Common myeloid progenitor, CD34-positive (primary cell): Measurements from ENCODE around the gene RFX8.

Source experiments
- CTCF ChIA-PET: fragments of 350-600 bp; sonication (Branson Sonifier 250); formaldehyde crosslinking; loops from one replicate; lab custom pipeline; 2021; ENCODE audit warnings: antibody characterized with exemption; lab: Charles Lee
- POLR2A ChIA-PET: fragments of 350-600 bp; sonication (Branson Sonifier 250); formaldehyde crosslinking; loops from one replicate; lab custom pipeline; 2021; ENCODE audit warnings: antibody characterized with exemption; lab: Charles Lee
- DNase-seq, 3 donors: peaks; one replicate each; pipeline versions ENCODE4 v3.0.0 to v3.0.0-alpha.2; 2013
- H3K27ac ChIP-seq, 2 experiments: 1 replicate in 1 of 2; 2 replicates in 1 of 2; pipeline ENCODE4 v1.7.0; 2013; ENCODE audit warnings: inconsistent platforms in 2 of 2, low read length in 2 of 2, mild to moderate bottlenecking in 2 of 2, low read depth in 1 of 2, moderate library complexity in 1 of 2; ENCODE audit not compliant: severe bottlenecking in 2 of 2, insufficient read depth in 1 of 2, poor library complexity in 1 of 2
- H3K27me3 ChIP-seq, 5 experiments: replicated peaks in 2 of 5; 1 replicate in 3 of 5; 2 replicates in 2 of 5; pipeline versions ENCODE4 v1.6.1 to v1.7.0; 2013; ENCODE audit warnings: low read length in 4 of 5, mild to moderate bottlenecking in 2 of 5, moderate library complexity in 2 of 5, inconsistent platforms in 1 of 5; ENCODE audit not compliant: insufficient read depth in 5 of 5, control insufficient read depth in 4 of 5
- H3K36me3 ChIP-seq, 4 experiments: 1 replicate in 2 of 4; 2 replicates in 2 of 4; pipeline versions ENCODE4 v1.6.1 to v1.7.0; 2013; ENCODE audit warnings: low read length in 3 of 4, control low read depth in 1 of 4, mild to moderate bottlenecking in 1 of 4; ENCODE audit not compliant: control insufficient read depth in 4 of 4, insufficient read depth in 4 of 4
- H3K4me1 ChIP-seq, 4 experiments: 1 replicate in 3 of 4; 2 replicates in 1 of 4; pipeline versions ENCODE4 v1.6.1 to v1.7.1; 2013; ENCODE audit warnings: low read length in 3 of 4, mild to moderate bottlenecking in 3 of 4, control low read depth in 1 of 4, inconsistent platforms in 1 of 4, moderate library complexity in 1 of 4; ENCODE audit not compliant: control insufficient read depth in 4 of 4, insufficient read depth in 4 of 4; ENCODE audit errors: control extremely low read depth in 1 of 4
- H3K4me3 ChIP-seq, 7 experiments: 1 replicate in 4 of 7; 2 replicates in 3 of 7; pipeline versions ENCODE4 v1.5.1 to v1.7.0; 2013; ENCODE audit warnings: mild to moderate bottlenecking in 7 of 7, low read length in 6 of 7, moderate library complexity in 6 of 7, inconsistent platforms in 2 of 7, low read depth in 2 of 7, control low read depth in 1 of 7; ENCODE audit not compliant: insufficient read depth in 4 of 7, control insufficient read depth in 1 of 7; ENCODE audit errors: extremely low read depth in 1 of 7
- H3K9me3 ChIP-seq, 5 experiments: 1 replicate in 4 of 5; 2 replicates in 1 of 5; pipeline versions ENCODE4 v1.6.1 to v1.7.1; 2013; ENCODE audit warnings: low read length in 4 of 5, mild to moderate bottlenecking in 2 of 5, inconsistent platforms in 1 of 5, low read depth in 1 of 5, moderate library complexity in 1 of 5; ENCODE audit not compliant: control insufficient read depth in 4 of 5, insufficient read depth in 2 of 5; ENCODE audit errors: control extremely low read depth in 1 of 5
- WGBS: methylation state at CpG from one replicate; pipeline ENCODE4 v1.1.5; 2013; ENCODE audit not compliant: insufficient coverage; 5-methylcytosine and 5-hydroxymethylcytosine counted together

The RFX8 gene

DNA sequence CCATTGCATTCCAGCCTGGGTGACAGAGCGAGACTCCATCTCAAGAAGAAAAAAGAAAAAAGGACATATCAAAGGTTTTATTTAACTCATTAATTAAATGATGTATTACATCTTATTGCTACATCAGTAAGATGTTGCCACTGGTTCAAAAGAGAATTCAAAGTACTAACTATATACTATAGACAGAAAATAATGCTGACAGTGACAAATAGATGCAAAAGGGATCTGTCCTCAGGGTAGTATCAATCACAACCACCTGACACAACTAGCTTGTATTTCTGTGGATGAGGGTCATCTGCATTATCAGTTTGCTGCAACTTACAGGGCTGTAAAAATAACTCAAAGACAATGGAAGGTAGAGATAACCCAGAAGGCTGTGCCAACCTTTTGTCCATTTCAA lies 71.2 kb downstream of the RFX8 start:
- H3K4me1 ChIP-seq = peaks cover 33 to 70% (median 56%) of the 10 kb centered on the region in 4 experiments
- no peaks in the 10 kb centered on the region for H3K27me3 ChIP-seq
- no peak for DNase-seq
- WGBS = no CpG with 5 or more reads among the region's 1 CpG
- no peak overlapping the region for H3K4me3 ChIP-seq
- POLR2A ChIA-PET = no interaction called here
- H3K9me3 ChIP-seq = no peaks in the 10 kb centered on the region
- no peaks in the 10 kb centered on the region for H3K36me3 ChIP-seq
- CTCF ChIA-PET = interaction anchor here (0.6 to 1.9 kb wide), 3 partner anchors 15 to 153 kb away, joined by 3 to 6 read pairs (median 3); partner anchors contain the start of gene RFX8
- H3K27ac ChIP-seq = no peak overlapping the region

DNA sequence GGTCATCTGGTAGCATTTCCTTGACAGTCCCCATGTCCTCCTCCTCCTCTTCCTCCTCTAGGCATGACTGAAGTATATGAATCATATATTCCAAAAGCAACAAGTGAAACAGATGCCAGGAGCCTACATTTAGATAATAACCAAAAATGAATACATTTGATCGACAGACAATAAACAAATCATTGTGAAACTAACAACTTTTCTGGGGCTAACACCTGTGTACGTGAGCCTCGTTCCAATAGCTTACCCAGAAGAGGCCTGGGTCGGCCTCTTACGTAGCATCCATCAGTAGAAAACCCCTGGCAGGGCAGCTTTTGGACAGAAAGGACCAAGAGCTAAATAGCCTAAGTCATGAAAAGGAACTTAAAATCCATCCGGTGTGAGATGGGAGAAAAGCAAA lies 72.3 kb downstream of the RFX8 start:
- Histone ChIP-seq H3K9me3 (no peaks in the 10 kb centered on the region), H3K27me3 (no peaks in the 10 kb centered on the region), H3K36me3 (no peaks in the 10 kb centered on the region), H3K27ac (no peak overlapping the region), H3K4me1 (peaks cover 33 to 70% (median 56%) of the 10 kb centered on the region in 4 experiments), H3K4me3 (no peak overlapping the region)
- WGBS = 94% methylated on average over 5 of the region's 6 CpGs
- DNase-seq = no peak
- CTCF ChIA-PET = interaction anchor here (0.7 to 1.9 kb wide), 3 partner anchors 16 to 426 kb away, joined by 3 to 6 read pairs (median 3); no protein-coding TSS in a partner anchor
- POLR2A ChIA-PET = no interaction called here

GRCh38 chr2:101401906-101402305 lies 73.0 kb downstream of the RFX8 start:
- WGBS = 92% methylated on average over 4 of the region's 5 CpGs
- H3K27ac ChIP-seq = no peak overlapping the region
- no peak overlapping the region for H3K4me3 ChIP-seq
- CTCF ChIA-PET = interaction anchor here (1.9 kb wide), 1 partner anchor 17 kb away, joined by 6 read pairs; no protein-coding TSS in a partner anchor
- H3K27me3 ChIP-seq = no peaks in the 10 kb centered on the region
- no peak for DNase-seq
- H3K36me3 ChIP-seq = no peaks in the 10 kb centered on the region
- no peaks in the 10 kb centered on the region for H3K9me3 ChIP-seq
- POLR2A ChIA-PET = no interaction called here
- H3K4me1 ChIP-seq = peaks cover 33 to 67% (median 55%) of the 10 kb centered on the region in 4 experiments

- peak; percentile 35 to 95 (median 92) for DNase-seq
- peak overlapping the region in 1 of 7 experiments; percentile 35 for H3K4me3 ChIP-seq
- POLR2A ChIA-PET = no interaction called here
- 41% methylated on average over 7 of the region's 8 CpGs for WGBS
- no peaks in the 10 kb centered on the region for H3K9me3 ChIP-seq
- no peaks in the 10 kb centered on the region for H3K27me3 ChIP-seq
- CTCF ChIA-PET = interaction anchor here (0.9 to 1.5 kb wide), 4 partner anchors 13 to 424 kb away, joined by 3 to 13 read pairs (median 3); partner anchors contain the start of gene CREG2
- H3K4me1 ChIP-seq = peaks cover 33 to 61% (median 55%) of the 10 kb centered on the region in 4 experiments
- peak overlapping the region in 1 of 2 experiments; percentile 62 for H3K27ac ChIP-seq
- H3K36me3 ChIP-seq = no peaks in the 10 kb centered on the region
Observed at GRCh38 chr2:101401326-101401665, 73.6 kb downstream of the RFX8 start.

GRCh38 chr2:101400506-101401325 lies 74.2 kb downstream of the RFX8 start:
- peaks cover 0 to 2% (median 0%) of the 10 kb centered on the region in 5 experiments for H3K9me3 ChIP-seq
- H3K27ac ChIP-seq = peak overlapping the region; percentile 34 to 62
- ChIA-PET CTCF (interaction anchor here (0.9 to 1.5 kb wide), 4 partner anchors 13 to 425 kb away, joined by 3 to 13 read pairs (median 3); partner anchors contain the start of gene CREG2), POLR2A (interaction anchor here (0.5 kb wide), 1 partner anchor 10 kb away, joined by 3 read pairs; no protein-coding TSS in a partner anchor)
- peak; percentile 56 to 94 (median 88) for DNase-seq
- no peaks in the 10 kb centered on the region for H3K27me3 ChIP-seq
- H3K4me3 ChIP-seq = peak overlapping the region in 4 of 7 experiments; percentile 26 to 47 (median 33)
- no peaks in the 10 kb centered on the region for H3K36me3 ChIP-seq
- peaks cover 28 to 57% (median 49%) of the 10 kb centered on the region in 4 experiments for H3K4me1 ChIP-seq
- WGBS = 22% methylated on average over 18 of the region's 18 CpGs

- Histone ChIP-seq H3K4me3 (peak overlapping the region in 1 of 7 experiments; percentile 26), H3K27ac (peak overlapping the region; percentile 34 to 62), H3K4me1 (peaks cover 27 to 51% (median 43%) of the 10 kb centered on the region in 4 experiments), H3K9me3 (peaks cover 0 to 4% (median 0%) of the 10 kb centered on the region in 5 experiments), H3K27me3 (no peaks in the 10 kb centered on the region), H3K36me3 (no peaks in the 10 kb centered on the region)
- ChIA-PET POLR2A (no interaction called here), CTCF (interaction anchor here (1.2 to 2.7 kb wide), 5 partner anchors 8 to 425 kb away, joined by 3 to 13 read pairs (median 9); partner anchors contain the start of gene CREG2)
- 57% methylated on average over 7 of the region's 8 CpGs for WGBS
- DNase-seq = peak in 2 of 3 donors; percentile 76 to 84
Observed at GRCh38 chr2:101400048-101400447, 74.9 kb downstream of the RFX8 start.
